GM18868 (cell line): ENCODE data around the gene EHMT1.
"Not testable (repeated sequence)": the region's sequence is repeated elsewhere in the genome, so short reads cannot be mapped to it uniquely, and the experiment has no call there.

Experiments used
- ATAC-seq: cut with Tn5 transposase; IDR thresholded peaks from one replicate; pipeline ENCODE4 v1.9.1; 2021; ENCODE audit warnings: mild to moderate bottlenecking, moderate library complexity; ENCODE audit not compliant: unreplicated experiment

EHMT1 gene

GRCh38 chr9:137880160-137880975 is 261.6 kb downstream of the EHMT1 start:
- ATAC-seq: no peak

- ATAC-seq: no peak
Measured at GRCh38 chr9:137880976-137881530, 262.2 kb downstream of the EHMT1 start.

- ATAC-seq: no peak
Measured at GRCh38 chr9:137881591-137882505, 263.0 kb downstream of the EHMT1 start.

- ATAC-seq: no peak
Measured at GRCh38 chr9:137882506-137882821, 263.7 kb downstream of the EHMT1 start.

- not testable (repeated sequence) for ATAC-seq
Measured at GRCh38 chr9:137883977-137884376, 265.2 kb downstream of the EHMT1 start.

GRCh38 chr9:137884547-137884946 is 265.7 kb downstream of the EHMT1 start:
- ATAC-seq: not testable (repeated sequence)

- ATAC-seq: not testable (repeated sequence)
Measured at GRCh38 chr9:137885121-137885520, 266.3 kb downstream of the EHMT1 start.
